ENCODE data around the gene PDK2.
A peak's percentile ranks its signal among the peaks of the same experiment; 100 is the strongest.

The PDK2 gene

DNA sequence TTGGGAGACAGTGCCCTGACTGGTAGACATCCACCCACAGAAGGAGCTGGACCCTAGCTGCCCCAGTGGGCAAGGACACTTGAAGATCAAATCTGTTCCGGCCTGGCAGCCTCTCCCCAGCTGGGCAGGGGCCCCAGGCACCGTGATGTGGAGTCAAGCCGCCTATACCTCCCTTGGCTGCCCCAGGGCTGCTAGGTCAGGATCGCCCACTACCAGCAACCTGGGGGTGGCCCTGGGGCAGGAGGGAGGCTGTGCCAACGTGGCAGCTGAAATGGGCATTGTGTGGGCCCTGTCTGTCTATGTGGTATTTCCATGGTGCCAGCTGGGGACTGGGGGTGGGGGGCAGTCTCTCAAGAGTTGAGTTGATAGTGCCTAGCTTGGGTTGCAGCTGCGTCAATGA, 941 bp downstream of the PDK2 start:
- H3K4me3 ChIP-seq (ENCODE audit: low read length), result peak overlapping the region; percentile 84
- DNase-seq (ENCODE audit: low read depth, low spot score), result no peak

- no peak overlapping the region for H3K4me3 ChIP-seq (ENCODE audit: low read length)
- no peak for DNase-seq (ENCODE audit: low read depth, low spot score)
These were observed 1.6 kb downstream of the PDK2 start for GRCh38 chr17:50096758-50097157.

- no peak for DNase-seq (ENCODE audit: low read depth, low spot score)
- no peak overlapping the region for H3K4me3 ChIP-seq (ENCODE audit: low read length)
These were observed 2.3 kb downstream of the PDK2 start for GRCh38 chr17:50097455-50097854.

GRCh38 chr17:50097926-50098325, 2.8 kb downstream of the PDK2 start:
- no peak for DNase-seq (ENCODE audit: low read depth, low spot score)
- H3K4me3 ChIP-seq (ENCODE audit: low read length), result no peak overlapping the region

DNA sequence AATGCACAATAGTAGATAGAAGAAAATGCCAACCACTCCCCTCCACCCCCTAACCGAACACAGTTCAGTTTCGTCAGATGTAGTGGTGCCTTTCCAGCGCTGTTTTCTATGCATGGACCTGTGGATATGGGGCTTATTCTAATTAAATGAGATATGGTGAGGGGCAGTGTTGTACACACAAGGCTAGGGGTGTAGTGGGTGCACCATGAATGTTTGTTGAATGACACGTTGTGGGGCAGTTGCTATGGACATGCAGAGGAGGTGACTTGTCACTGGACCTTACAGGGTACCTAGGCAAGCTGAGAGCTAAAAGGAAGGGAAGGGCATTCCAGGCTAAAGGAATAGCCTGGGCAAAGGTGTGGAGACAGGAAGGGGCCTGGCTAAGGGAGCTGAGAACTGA, 3.4 kb downstream of the PDK2 start:
- no peak for DNase-seq (ENCODE audit: low read depth, low spot score)
- H3K4me3 ChIP-seq (ENCODE audit: low read length), result no peak overlapping the region

DNA sequence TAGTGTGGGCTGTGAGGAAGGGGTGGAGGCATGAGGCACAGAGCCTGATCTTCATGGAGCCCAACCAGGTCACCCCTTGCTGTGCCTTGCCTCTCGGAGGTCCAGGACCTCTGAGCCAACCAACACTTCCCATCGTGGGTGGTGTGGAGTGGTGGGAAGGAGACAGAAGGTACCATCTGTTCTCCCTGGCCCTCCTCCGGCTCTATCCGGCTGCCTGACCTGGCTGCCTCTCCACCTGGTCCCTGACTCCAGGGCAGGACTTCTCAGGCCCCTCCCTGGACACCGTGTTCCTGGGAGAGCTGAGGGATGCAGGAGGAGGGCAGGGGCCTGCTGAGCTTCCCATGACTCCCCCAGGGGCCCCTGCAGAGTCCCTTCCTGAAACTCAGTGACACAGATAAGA, 3.9 kb downstream of the PDK2 start:
- no peak overlapping the region for H3K4me3 ChIP-seq (ENCODE audit: low read length)
- DNase-seq (ENCODE audit: low read depth, low spot score), result no peak

DNA sequence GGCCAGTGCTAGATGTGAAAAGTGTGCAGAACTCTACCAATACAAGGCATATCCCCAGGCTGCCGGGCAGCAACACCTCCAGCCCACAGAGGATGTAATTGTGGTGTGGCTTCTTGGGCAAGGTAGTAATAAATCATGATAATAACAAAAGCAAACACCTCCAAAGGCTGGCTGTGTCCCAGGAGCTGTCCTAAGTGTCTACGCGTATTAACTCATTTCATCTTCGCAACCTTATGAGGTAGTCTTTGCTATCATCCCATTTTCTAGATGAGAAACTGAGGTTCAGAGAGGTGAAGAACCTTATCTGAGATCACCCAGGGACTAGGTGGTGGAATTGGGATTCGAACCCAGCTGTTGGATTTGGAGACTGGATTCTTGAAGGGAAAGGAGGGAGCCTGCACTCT, 5.3 kb downstream of the PDK2 start:
- H3K4me3 ChIP-seq (ENCODE audit: low read length), result no peak overlapping the region
- DNase-seq (ENCODE audit: low read depth, low spot score), result no peak

DNA sequence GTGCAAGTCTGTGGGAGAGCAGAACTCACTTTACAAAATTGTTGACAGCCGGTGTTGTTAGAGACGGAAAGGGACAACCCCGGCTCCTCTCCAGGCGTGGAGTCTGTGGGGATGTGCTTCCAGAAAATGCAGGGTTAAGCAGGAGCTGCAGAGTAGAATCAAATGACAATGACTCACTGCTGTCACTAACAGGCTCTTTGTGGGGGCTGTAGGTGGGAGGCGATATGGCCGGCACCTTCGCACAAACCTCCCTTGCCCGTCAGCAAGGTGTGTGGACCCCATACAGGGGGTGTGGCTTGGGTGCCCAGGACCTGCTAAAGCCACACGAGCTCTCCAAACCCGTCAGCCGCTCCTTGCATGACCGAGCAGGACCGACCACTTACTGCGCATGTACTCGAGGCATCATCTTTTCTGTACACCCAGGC, 5.8 kb downstream of the PDK2 start:
- no peak for DNase-seq (ENCODE audit: low read depth, low spot score)
- H3K4me3 ChIP-seq (ENCODE audit: low read length), result no peak overlapping the region

- no peak for DNase-seq (ENCODE audit: low read depth, low spot score)
- H3K4me3 ChIP-seq (ENCODE audit: low read length), result no peak overlapping the region
These were observed 6.4 kb downstream of the PDK2 start for GRCh38 chr17:50101346-50102163.

- no peak for DNase-seq (ENCODE audit: low read depth, low spot score)
- H3K4me3 ChIP-seq (ENCODE audit: low read length), result no peak overlapping the region
These were observed 7.2 kb downstream of the PDK2 start for GRCh38 chr17:50102164-50102991.

- H3K4me3 ChIP-seq (ENCODE audit: low read length), result no peak overlapping the region
These were observed 8.1 kb downstream of the PDK2 start for GRCh38 chr17:50103252-50103651.

GRCh38 chr17:50103941-50104340, 8.8 kb downstream of the PDK2 start:
- DNase-seq (ENCODE audit: low read depth, low spot score), result no peak
- H3K4me3 ChIP-seq (ENCODE audit: low read length), result no peak overlapping the region

More at GRCh38 chr17:50103252-50103651, 8.1 kb downstream of the PDK2 start:
- no peak for DNase-seq (ENCODE audit: low read depth, low spot score)

DNA sequence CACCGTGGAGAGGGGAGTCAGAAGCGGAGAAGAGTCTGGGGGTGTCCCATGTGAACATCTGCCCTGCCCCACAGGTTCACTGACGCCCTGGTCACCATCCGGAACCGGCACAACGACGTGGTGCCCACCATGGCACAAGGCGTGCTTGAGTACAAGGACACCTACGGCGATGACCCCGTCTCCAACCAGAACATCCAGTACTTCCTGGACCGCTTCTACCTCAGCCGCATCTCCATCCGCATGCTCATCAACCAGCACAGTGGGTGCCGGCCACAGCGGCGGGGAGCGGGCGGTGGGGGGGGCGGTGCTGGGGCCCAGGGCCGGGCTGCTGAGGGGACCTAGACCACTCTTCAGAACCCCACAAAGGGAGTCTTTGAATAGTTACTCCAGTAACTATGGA, 10.7 kb downstream of the PDK2 start:
- H3K4me3 ChIP-seq (ENCODE audit: low read length), result no peak overlapping the region
- DNase-seq (ENCODE audit: low read depth, low spot score), result no peak

- no peak for DNase-seq (ENCODE audit: low read depth, low spot score)
- H3K4me3 ChIP-seq (ENCODE audit: low read length), result no peak overlapping the region
These were observed 11.4 kb downstream of the PDK2 start for GRCh38 chr17:50106393-50107131.

- DNase-seq (ENCODE audit: low read depth, low spot score), result no peak
These were observed 12.8 kb downstream of the PDK2 start for GRCh38 chr17:50107790-50108414.

GRCh38 chr17:50108556-50108955, 13.4 kb downstream of the PDK2 start:
- no peak overlapping the region for H3K4me3 ChIP-seq (ENCODE audit: low read length)
- DNase-seq (ENCODE audit: low read depth, low spot score), result no peak

More at GRCh38 chr17:50107790-50108414, 12.8 kb downstream of the PDK2 start:
- H3K4me3 ChIP-seq (ENCODE audit: low read length), result no peak overlapping the region

- no peak for DNase-seq (ENCODE audit: low read depth, low spot score)
- H3K4me3 ChIP-seq (ENCODE audit: low read length), result no peak overlapping the region
These were observed 14.1 kb downstream of the PDK2 start for GRCh38 chr17:50109207-50109606.

GRCh38 chr17:50109785-50110184, 14.6 kb downstream of the PDK2 start:
- DNase-seq (ENCODE audit: low read depth, low spot score), result no peak
- no peak overlapping the region for H3K4me3 ChIP-seq (ENCODE audit: low read length)

GRCh38 chr17:50110591-50111349, 15.6 kb downstream of the PDK2 start:
- DNase-seq (ENCODE audit: low read depth, low spot score), result no peak
- H3K4me3 ChIP-seq (ENCODE audit: low read length), result no peak overlapping the region

Data from Jurkat, Clone E6-1 (cell line).